IPS DF 4.7 (cell line): ENCODE data around the gene GPR180.
"Not testable (repeated sequence)": the region's sequence is repeated elsewhere in the genome, so short reads cannot be mapped to it uniquely, and the experiment has no call there.

ENCODE experiments used
- DNase-seq: peaks from one replicate; pipeline ENCODE4 v3.0.0-alpha.2; 2013; ENCODE audit warnings: low spot score; ENCODE audit errors: extremely low read depth

The GPR180 gene

DNA sequence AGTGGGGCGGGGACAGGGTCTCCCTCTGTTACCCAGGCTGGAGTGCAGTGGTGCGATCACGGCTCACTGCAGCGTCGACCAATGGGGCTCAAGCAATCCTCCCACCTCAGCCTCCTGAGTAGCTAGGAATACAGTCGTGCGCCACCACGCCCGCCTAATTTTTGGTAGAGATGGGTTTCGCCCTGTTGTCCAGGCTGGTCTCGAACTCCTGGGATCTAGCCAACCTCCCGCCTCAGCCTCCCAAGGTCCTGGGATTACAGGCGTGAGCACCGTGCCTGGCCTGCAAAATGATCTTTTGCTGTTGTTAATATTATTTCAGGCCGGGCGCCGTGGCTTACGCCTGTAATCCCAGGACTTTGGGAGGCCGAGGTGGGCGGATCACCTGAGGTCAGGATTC, 5.1 kb upstream of the GPR180 start:
- DNase-seq, result no peak

- DNase-seq, result no peak
Measured at GRCh38 chr13:94598281-94598680, 3.4 kb upstream of the GPR180 start.

DNA sequence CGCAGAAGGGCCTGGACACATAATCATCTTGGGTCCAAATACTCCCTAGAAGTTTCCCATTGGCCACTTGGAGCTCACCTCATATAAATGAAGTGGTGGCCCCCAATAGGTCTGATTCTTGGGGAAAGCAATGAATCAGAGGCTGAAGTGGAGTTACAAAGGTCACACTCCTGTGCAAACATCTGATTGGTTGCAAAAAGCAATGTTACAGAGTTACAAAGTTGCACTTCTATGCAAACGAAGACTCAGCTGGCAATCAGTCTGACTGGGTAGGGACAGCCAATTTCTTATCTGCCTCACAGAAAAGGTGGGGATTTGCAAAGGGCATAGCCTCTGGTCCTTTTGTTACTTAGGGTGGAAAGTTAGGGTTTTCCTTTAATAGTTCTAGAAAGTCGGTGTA, 1.8 kb upstream of the GPR180 start:
- DNase-seq, result no peak

- DNase-seq, result no peak
Measured at GRCh38 chr13:94602467-94602866, 810 bp downstream of the GPR180 start.

DNA sequence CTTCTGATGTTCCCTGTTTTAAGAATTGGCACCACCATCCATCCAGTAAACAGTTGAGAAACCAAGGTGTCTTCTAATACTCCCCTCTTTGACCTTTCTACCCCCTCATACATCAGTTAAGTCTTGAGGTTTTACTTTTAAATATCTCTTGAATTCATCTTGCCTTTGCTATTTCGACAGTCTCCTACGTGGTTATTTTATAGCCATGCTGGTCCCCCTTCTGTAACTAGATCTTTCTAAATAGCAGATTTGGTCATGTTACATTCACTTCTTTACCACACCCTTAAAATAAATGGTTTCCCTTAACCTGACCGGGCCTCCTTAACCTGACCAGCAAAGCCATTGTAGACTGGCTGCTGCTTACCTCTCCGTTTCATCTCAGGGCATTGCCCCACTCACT, 5.4 kb downstream of the GPR180 start:
- no peak for DNase-seq

- no peak for DNase-seq
Measured at GRCh38 chr13:94607939-94608338, 6.3 kb downstream of the GPR180 start.

DNA sequence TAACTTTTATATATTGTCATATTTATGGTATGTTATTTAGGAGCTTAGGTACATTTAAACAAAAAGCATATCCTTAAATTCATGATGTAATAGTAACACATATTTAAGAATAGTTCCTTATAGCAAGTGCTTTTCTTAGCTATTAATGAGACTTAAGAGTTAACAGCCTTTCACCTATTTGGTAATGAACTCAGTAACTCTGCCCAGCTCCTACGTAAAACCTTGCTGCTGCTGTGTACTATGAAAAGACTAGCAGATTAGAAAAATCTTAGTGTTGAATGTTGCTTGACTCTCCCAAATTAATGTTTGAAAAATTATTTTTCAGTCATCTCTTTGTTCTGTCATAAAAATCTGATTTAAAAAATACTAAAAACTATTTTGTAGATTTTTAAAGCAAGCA, 6.9 kb downstream of the GPR180 start:
- no peak for DNase-seq

DNA sequence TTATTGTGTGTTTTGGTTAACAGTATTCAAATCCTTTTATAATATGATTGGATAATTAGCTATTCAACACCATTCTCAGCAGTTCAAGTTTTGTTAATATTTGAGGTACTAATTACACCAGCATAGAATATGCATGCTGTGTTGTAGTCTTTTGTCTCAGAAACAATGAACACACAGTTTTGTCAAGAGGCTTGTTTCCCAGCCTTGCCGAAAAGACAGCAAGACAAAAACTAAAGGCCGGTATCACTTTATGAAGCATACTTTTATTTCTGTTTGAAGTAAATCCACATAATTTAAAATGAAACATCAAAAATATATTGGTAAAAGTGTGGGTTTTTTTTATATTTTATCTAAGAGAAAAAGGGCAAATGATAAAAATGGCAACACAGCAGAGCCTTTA, 7.5 kb downstream of the GPR180 start:
- no peak for DNase-seq

DNA sequence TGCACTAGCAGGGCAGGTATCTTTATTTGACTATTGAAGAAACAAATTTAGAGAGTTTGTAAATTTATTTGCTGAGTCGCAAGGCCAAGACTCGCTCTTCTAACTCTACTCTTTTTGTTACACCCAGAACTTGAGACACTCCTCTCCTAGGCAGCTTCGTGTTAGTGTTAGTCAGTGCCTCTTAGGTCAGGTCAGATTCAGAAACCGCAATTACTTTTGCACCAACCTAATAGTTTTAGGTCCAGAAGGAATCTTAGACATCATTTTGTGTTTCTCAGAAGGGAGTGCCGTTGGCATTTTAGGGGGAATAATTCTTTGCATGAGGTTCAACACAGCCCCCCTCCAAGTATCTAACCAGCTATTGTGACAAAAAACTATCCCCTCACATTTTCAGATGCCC, 8.8 kb downstream of the GPR180 start:
- DNase-seq, result no peak

GRCh38 chr13:94612050-94612449, 10.4 kb downstream of the GPR180 start:
- DNase-seq, result no peak

GRCh38 chr13:94613051-94613450, 11.4 kb downstream of the GPR180 start:
- no peak for DNase-seq

GRCh38 chr13:94617389-94618000, 15.8 kb downstream of the GPR180 start:
- no peak for DNase-seq

GRCh38 chr13:94620286-94620896, 18.7 kb downstream of the GPR180 start:
- no peak for DNase-seq

GRCh38 chr13:94622344-94622743, 20.7 kb downstream of the GPR180 start:
- DNase-seq, result no peak

DNA sequence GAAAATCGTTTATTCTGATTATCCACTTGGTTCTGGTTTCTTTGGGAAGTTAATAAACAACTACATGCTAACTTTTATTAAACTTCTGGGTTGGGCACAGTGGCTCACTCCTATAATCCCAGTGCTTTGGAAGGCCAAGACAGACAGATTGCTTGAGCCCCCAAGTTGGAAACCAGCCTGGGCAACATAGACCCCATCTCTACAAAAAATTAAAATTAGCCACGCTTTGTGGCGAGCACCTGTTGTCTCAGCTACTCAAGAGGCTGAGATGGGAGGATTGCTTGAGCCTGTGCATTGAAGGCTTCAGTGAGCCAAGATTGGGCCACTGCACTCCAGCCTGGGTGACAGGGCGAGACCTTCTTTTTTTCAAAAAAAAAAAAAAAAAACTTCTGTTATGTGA, 21.7 kb downstream of the GPR180 start:
- DNase-seq, result no peak

GRCh38 chr13:94630858-94631257, 29.2 kb downstream of the GPR180 start:
- no peak for DNase-seq

DNA sequence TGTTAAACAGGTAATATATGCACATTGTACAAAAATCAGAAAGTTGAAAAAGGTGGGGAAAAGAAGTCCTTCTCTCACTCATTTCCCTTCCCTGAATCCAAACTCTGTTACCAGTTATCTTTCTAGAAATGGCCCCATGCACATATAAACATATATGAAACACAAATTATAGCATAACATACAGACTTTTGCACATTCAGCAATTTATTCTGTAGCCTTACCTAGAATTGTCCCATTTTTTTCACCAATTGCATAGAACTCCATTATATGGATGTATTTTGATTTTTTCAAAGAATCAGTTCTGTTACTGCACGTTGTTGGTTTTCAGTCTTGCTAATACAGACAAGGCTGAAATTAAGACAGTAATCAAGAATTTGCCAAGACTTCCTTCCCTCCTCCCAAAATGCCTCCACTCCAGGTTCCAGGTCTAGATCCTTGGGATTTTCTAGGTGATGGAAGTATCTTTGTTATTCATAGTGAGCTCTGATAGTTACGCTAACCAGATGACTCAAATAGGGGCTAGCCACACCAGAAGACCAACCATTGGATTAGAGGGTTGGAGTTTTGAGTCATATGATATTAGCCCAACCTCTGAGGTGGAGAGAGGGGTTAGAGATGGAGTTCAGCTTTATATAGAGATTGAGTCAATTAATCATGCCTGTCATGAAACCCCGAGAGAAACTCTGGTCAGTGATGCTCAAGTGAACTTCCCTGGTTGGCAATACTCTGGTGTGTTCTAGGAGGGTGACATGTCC, 30.7 kb downstream of the GPR180 start:
- DNase-seq, result no peak

DNA sequence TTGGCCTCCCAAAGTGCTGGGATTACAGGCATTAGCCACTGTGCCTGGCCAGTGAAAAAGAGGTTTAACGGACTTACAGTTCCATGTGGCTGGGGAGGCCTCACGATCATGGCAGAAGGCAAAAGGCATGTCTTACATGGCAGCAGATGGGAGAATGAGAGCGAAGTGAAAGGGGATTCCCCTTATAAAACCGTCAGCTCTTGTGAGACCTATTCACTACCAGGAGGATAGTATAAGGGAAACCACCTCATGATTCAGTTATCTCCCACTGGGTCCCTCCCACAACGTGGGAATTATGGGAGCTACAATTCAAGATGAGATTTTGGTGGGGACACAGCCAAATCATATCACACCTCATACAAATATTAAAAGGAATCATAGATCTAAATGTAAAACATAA, 34.4 kb downstream of the GPR180 start:
- DNase-seq, result not testable (repeated sequence)

DNA sequence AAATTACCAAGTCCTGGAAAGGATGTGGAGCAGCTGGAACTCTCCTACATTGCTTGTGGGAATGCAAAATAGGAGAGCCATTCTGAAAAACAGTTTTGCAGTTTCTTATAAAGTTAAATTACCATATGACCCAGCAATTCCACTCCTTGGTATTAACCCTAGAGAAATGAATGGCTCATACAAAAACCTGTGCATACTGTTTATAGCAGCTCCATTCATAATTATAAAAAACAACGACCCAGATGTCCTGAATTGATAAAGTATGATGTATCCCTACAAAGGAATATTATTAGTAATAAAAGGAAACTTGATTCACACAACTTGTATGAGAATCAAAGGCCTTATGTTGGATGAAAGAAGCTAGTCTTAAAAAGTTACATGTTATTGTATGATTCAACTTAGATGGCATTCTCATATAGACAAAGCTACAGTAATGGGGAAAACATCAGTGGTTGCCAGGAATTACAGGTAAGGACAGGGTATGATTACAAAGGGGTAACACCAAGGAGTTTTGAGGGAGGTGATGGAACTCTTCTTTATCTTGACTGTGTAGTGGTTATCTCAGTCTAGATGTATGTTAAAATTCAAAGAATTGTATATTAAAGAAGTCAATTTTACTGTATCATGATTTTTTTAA, 35.4 kb downstream of the GPR180 start:
- DNase-seq, result no peak

DNA sequence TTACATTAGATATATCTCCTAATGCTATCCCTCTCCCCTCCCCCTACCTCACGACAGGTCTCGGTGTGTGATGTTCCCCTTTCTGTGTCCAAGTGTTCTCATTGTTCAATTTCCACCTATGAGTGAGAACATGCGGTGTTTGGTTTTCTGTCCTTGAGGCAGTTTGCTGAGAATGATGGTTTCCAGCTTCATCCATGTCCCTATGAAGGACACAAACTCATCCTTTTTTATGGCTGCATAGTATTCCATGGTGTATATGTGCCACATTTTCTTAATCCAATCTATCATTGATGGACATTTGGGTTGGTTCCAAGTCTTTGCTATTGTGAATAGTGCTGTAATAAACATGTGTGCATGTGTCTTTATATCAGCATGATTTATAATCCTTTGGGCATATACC, 36.0 kb downstream of the GPR180 start:
- not testable (repeated sequence) for DNase-seq

DNA sequence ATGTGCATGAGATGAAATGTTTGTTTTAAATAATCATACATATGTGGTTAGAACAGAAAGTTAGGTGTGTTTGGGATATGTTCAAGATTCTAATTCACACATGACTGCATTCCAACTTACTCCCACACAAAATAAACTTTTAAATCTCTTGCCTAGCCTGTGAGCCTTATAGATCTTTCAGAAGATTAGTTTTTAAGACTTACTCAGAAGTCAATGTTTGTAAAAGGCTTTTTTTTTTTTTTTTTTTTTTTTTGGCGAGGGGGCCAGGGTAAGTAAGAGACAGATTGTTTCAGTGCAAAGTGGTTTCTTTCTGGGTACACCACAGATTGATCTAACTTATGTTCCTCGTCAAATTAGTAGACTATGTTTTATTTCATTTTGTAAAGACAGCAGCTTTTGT, 39.1 kb downstream of the GPR180 start:
- DNase-seq, result no peak

GRCh38 chr13:94641409-94641941, 39.8 kb downstream of the GPR180 start:
- no peak for DNase-seq
